Activated CD4-positive, alpha-beta T cell treated with anti-CD3 and anti-CD28 coated beads, Interleukin-2, amount 50 U/mL, for 48 hours (primary cell): ENCODE results near the gene PZP.
A peak's percentile ranks its signal among the peaks of the same experiment; 100 is the strongest.
"Not testable (repeated sequence)": the region's sequence is repeated elsewhere in the genome, so short reads cannot be mapped to it uniquely, and the experiment has no call there.

Source experiments
- DNase-seq, 2 experiments: peaks; one replicate each; pipeline ENCODE4 v3.0.0-alpha.2; 2020

Gene PZP

GRCh38 chr12:9208229-9208628 is at the start of gene PZP:
Gene PZP, minus strand, starts transcription at chr12:9208395. Its CDS starts 54 bp downstream, at chr12:9208341.
- DNase-seq = no peak

GRCh38 chr12:9256758-9257405 is 48.7 kb upstream of the PZP start:
- DNase-seq = no peak

- DNase-seq = no peak
Measured at GRCh38 chr12:9256341-9256740, 48.1 kb upstream of the PZP start.

GRCh38 chr12:9255837-9256236 is 47.6 kb upstream of the PZP start:
- no peak for DNase-seq

- no peak for DNase-seq
Measured at GRCh38 chr12:9253464-9253863, 45.3 kb upstream of the PZP start.

- not testable (repeated sequence) for DNase-seq
Measured at GRCh38 chr12:9252791-9253190, 44.6 kb upstream of the PZP start.

GRCh38 chr12:9252256-9252655 is 44.1 kb upstream of the PZP start:
- DNase-seq = no peak

GRCh38 chr12:9248435-9248834 is 40.2 kb upstream of the PZP start:
- no peak for DNase-seq

- DNase-seq = peak; percentile 72 to 81
Measured at GRCh38 chr12:9244894-9245293, 36.7 kb upstream of the PZP start.

- no peak for DNase-seq
Measured at GRCh38 chr12:9243999-9244649, 35.9 kb upstream of the PZP start.

- no peak for DNase-seq
Measured at GRCh38 chr12:9241301-9241700, 33.1 kb upstream of the PZP start.

- no peak for DNase-seq
Measured at GRCh38 chr12:9240776-9241175, 32.6 kb upstream of the PZP start.

GRCh38 chr12:9240004-9240635 is 31.9 kb upstream of the PZP start:
- DNase-seq = peak; percentile 47 to 54

GRCh38 chr12:9237286-9237685 is 29.1 kb upstream of the PZP start:
- DNase-seq = no peak

- no peak for DNase-seq
Measured at GRCh38 chr12:9235519-9235918, 27.3 kb upstream of the PZP start.

GRCh38 chr12:9227950-9228349 is 19.8 kb upstream of the PZP start:
- no peak for DNase-seq

- no peak for DNase-seq
Measured at GRCh38 chr12:9223830-9224229, 15.6 kb upstream of the PZP start.

GRCh38 chr12:9221483-9221882 is 13.3 kb upstream of the PZP start:
- no peak for DNase-seq

GRCh38 chr12:9221011-9221410 is 12.8 kb upstream of the PZP start:
- not testable (repeated sequence) for DNase-seq

- no peak for DNase-seq
Measured at GRCh38 chr12:9214534-9214933, 6.3 kb upstream of the PZP start.

- no peak for DNase-seq
Measured at GRCh38 chr12:9211687-9212086, 3.5 kb upstream of the PZP start.

GRCh38 chr12:9204380-9204779 is 3.8 kb downstream of the PZP start:
- DNase-seq = no peak

GRCh38 chr12:9198012-9198411 is 10.2 kb downstream of the PZP start:
- DNase-seq = no peak

GRCh38 chr12:9184276-9184675 is 23.9 kb downstream of the PZP start:
- no peak for DNase-seq
